ENCODE data around the gene LENEP.

GRCh38 chr1:154971341-154971998 is 21.9 kb upstream of the LENEP start:
- no peak for TF ChIP-seq CTCF (IDR thresholded peaks at IDR 0.05 in 2 of 3, conservative IDR thresholded peaks at IDR 0.05 in 1 of 3; ENCODE audit: borderline replicate concordance in 1 of 3, insufficient read depth in 1 of 3, low read depth in 2 of 3, low read length in 2 of 3)
- TF ChIP-seq POLR2AphosphoS5 (IDR thresholded peaks at IDR 0.05; ENCODE audit: low read depth, low read length): no peak
- no peak for TF ChIP-seq REST (IDR thresholded peaks at IDR 0.05; ENCODE audit: low read depth)
- TF ChIP-seq SRF (IDR thresholded peaks at IDR 0.05; ENCODE audit: low read depth): no peak
- TF ChIP-seq EGR1 (IDR thresholded peaks at IDR 0.05; ENCODE audit: low read depth): no peak
- no peak for TF ChIP-seq POLR2A (IDR thresholded peaks at IDR 0.05; ENCODE audit: borderline replicate concordance, extremely low read depth, insufficient read depth, insufficient read length)
- no peak for TF ChIP-seq SP1 (IDR thresholded peaks at IDR 0.05; ENCODE audit: low read depth)
- no peak for TF ChIP-seq EZH2 (IDR thresholded peaks at IDR 0.05)
- no peak for TF ChIP-seq ZNF274 (IDR thresholded peaks at IDR 0.05; ENCODE audit: low read depth, low read length)
- no peak for TF ChIP-seq JUND (IDR thresholded peaks at IDR 0.05)
- TF ChIP-seq ZFX (IDR thresholded peaks at IDR 0.05): no peak
- no peak for TF ChIP-seq ATF3 (IDR thresholded peaks at IDR 0.05)
- TF ChIP-seq MAX (IDR thresholded peaks at IDR 0.05): no peak
- TF ChIP-seq ELF1 (IDR thresholded peaks at IDR 0.05; ENCODE audit: borderline replicate concordance, low read depth): no peak

All from HCT116 (cell line).